Astrocyte of the spinal cord (primary cell): ENCODE data around the gene COA5.

Experiments used
- DNase-seq: peaks from one replicate; pipeline ENCODE4 v3.0.0; 2011; ENCODE audit warnings: low read depth, low spot score
- H3K4me3 ChIP-seq: 2 replicates; pipeline ENCODE4 v1.5.1; 2011; ENCODE audit warnings: low read depth, mild to moderate bottlenecking, low read length, moderate library complexity
- CTCF ChIP-seq: IDR thresholded peaks from 2 replicates; pipeline ENCODE4 v1.5.1; 2012; ENCODE audit warnings: low read depth, mild to moderate bottlenecking, low read length, inconsistent platforms
- in situ Hi-C: cut with HindIII; loops from 2 replicates; pipeline ENCODE4 v1.10.0; 2017; ENCODE audit warnings: low sequenced_read_pairs

The COA5 gene

GRCh38 chr2:98550165-98550564 is 58.1 kb downstream of the COA5 start:
- no peak for DNase-seq
- no peak overlapping the region for H3K4me3 ChIP-seq
- in situ Hi-C loops: no loop called here
- TF ChIP-seq CTCF: no peak
